NCI-H2107 treated with DMSO at 0.1 percent for 48 hours (cell line): ENCODE results near the gene FLNA.
"Not testable (repeated sequence)": the region's sequence is repeated elsewhere in the genome, so short reads cannot be mapped to it uniquely, and the experiment has no call there.

ENCODE experiments used
- DNase-seq: peaks from one replicate; lab custom pipeline; 2025; ENCODE audit not compliant: unreplicated experiment; lab: John Stamatoyannopoulos, UW

FLNA gene

DNA sequence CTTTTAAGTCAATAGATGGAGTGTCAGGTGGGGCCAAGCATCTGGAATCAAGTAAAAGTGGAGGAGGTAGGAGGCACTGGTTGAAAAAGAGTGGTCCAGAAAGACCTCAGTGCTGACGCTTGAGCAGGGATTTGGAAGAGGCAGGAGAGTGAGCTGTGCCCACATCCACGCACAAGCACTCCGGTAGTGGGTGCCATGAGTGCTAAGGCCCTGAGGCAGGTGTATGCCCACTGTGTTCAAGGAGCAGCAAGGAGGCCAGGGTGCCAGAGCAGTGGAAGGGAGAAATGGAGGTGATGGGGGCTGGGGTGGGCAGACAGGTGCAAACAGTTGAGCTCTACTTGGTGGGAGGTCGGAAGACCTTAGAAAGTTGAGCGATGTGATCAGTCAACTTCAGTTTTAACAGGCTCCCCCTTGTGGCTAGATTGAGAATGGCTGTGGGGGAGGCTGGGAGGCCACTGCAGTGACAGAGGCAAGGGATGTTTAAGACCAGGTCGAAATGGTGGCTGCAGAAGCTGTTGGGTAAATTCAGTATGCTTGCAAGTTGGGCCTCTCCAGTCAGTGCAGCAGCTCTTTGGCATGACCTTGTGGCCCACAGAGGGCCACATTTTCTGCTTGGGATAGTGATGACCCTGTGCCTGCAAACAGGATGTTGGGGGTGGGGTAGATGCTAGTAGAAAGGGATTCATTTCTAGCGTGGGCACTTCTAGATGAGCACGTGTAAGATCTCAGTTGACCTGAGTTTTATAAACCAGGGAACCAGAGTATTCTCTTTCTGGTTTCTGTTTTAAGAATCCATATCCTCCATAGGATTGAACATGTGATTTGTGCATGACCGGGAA is 66.1 kb downstream of the FLNA start:
- peak; percentile 19 for DNase-seq

DNA sequence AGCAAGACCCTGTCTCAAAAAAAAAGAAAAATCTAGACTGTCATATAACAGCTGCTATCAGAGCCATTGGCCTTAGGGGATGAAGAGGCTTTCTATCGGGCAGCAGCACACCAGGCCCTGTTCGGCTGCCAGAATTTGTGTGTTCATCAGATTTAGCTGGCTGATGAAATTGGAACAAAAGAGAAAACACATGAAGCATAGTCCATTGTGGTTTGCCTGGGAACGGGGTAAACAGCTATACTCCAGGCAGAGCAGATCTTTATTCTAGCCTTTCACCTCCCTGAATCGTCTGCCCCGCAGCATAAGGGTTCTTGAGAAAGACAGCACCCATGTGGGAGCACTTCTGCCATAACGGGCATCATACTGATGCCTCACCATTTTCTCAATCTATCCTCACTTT is 67.2 kb downstream of the FLNA start:
- DNase-seq, result no peak

DNA sequence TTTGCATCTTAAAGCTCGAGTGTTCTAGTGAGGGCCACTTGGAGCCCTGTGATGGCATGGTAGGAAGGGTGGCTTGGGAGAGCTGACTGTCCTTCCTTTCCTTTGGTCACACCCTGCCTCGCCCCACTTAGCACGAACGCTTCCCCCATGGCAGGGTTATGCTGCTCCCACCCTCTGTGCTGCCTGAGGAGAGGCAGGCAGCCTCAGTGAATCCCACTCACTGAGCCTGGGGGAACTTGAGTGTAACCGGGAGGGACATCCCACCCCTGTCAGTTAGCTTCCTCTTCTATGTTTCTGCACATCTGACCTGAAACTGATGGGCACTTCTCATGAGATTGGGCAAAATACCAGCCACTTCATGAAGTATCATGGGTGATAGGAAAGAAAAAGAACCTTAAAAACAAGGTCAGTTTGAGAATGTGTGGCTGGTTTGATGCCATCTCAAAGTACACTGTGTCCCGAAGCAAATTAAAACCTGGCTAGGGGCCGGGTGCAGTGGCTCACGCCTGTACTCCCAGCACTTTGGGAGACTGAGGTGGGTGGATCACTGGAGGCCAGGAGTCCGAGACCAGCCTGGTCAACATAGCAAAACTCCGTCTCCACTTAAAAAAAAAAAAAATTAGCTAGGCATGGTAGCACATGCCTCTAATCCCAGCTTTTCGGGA is 68.8 kb downstream of the FLNA start:
- no peak for DNase-seq

DNA sequence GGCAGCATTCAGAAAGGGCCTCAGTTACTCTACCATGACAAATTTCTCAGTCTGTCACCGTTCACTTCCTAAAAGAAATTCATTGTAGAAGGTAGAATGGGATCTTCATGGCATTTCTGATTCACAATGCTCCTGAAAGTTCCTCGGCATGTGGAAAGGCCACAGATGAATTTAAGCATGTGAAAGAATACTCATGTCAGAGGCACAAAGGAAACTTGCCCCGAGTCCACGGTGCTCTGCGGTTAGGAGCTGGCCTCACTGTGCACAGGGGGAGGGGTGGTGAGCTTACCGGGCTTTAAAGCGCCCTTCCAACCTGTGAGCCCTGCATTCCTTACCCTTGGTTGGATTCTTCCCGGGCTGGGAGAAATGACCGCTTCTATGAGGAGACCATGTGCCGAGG is 69.6 kb downstream of the FLNA start:
- DNase-seq, result no peak

DNA sequence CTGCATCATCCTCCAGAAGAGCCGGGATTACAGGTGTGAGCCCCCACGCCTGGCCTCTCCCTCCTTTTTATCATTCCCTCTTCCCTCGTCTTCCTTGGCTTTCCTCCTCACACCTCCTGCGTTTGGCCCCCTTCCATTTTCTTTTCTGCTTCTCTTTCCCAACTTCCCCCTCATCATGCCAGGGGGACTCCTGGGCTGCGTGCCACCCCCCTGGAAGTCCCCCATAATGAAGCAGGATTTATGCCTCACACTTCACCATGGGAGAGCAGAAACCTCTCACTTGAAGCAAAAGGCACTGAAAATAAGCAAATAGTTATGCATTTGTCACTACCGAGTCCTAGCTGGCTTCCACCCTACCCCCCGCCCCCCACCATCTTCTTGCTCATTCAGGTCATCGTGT is 71.0 kb downstream of the FLNA start:
- DNase-seq, result no peak

DNA sequence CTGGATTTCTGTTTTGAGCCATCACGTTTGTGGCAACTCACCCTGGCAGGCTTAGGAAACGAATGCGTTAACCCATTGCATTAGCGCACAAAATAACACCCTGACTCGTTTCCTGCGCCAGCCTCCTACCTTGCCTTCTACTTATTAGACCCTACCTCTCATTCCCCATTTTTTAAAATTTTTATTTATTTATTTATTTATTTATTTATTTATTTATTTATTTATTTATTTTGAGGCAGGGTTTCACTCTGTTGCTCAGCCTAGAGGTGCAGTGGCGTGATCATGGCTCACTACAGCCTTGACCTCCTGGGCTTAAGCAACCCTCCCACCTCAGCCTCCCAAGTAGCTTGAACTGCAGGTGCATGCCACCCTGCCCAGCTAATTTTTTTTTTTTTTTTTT is 71.4 kb downstream of the FLNA start:
- not testable (repeated sequence) for DNase-seq

DNA sequence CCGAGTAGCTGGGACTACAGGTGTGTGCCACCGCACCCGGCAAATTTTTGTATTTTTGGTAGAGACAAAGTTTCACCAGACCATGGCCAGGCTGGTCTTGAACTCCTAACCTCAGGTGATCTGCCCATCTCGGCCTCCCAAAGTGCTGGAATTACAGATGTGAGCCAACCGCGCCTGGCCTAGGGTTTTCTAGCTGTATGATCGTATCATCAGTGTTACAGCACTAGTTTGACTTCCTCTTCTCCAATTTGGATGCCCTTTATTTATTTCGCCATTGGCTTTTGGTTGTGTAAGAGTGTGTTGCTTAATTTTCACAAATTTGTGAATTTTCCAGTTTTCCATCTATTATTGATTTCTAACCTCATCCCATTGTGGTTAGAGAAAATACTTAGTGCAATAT is 73.6 kb downstream of the FLNA start:
- DNase-seq, result no peak
